ENCODE data around the gene FERD3L. TPM values are rescaled to one million over a fixed set of nuclear protein-coding genes. Genes with fewer than 3 reads are reported as not detected.

The FERD3L gene
- polyA plus RNA-seq, 2 donors, result not detected

GRCh38 chr7:19110776-19111175, 34.4 kb downstream of the FERD3L start:
- no peak overlapping the region for H3K4me3 ChIP-seq (ENCODE audit: low read depth in 1 of 2, low read length in 2 of 2)
- peaks cover 3 to 8% of the 10 kb centered on the region in 2 donors for H3K4me1 ChIP-seq (ENCODE audit: control insufficient read depth in 2 of 2, insufficient read depth in 2 of 2, low read length in 1 of 2)
- 12 to 29% methylated on average over 6 of the region's 6 CpGs for WGBS, 2 donors
- peaks cover 3 to 30% of the 10 kb centered on the region in 2 donors for H3K27me3 ChIP-seq (ENCODE audit: control insufficient read depth in 1 of 2, insufficient read depth in 2 of 2, low read length in 2 of 2)
- no peaks in the 10 kb centered on the region for H3K9me3 ChIP-seq (ENCODE audit: control insufficient read depth in 2 of 2, insufficient read depth in 1 of 2, low read depth in 1 of 2, low read length in 1 of 2)
- peak overlapping the region in 1 of 2 donors; percentile 62 for H3K27ac ChIP-seq (ENCODE audit: low read depth in 2 of 2, low read length in 1 of 2)
- no peaks in the 10 kb centered on the region for H3K36me3 ChIP-seq (ENCODE audit: control insufficient read depth in 2 of 2, insufficient read depth in 2 of 2, low read length in 1 of 2)

DNA sequence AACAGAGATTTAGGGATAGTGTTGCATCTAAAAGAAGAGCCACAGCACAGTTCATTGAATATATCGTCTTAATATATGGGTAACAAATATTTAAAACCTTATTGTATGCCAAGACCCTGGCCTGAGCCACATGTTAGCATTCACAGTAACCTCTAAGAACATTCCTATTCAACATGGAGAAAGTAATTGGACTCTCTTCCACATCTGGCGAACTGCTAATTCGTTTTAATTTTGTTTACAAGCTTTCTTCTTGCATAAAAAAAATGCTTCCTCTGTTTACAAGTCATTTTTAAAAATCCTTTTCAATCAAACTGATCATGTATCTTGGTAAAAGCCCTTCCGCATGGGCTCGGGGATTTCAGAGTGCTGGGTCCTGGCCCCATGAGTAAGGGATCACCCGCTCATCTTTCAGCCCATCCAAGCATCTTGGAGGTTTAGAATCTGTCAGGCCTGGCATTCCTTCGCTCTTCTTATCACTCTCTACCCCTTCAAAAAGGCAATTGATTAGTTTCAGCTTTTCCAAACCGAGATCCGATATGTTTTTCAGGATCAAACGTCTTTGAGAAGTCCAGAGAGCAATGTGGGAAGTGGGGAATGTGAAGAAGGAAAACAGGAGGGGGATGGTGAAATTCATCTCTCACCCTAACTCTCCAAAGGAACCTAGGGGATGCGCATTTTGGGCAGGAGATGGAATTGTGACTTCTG, 35.0 kb downstream of the FERD3L start:
- 22 to 36% methylated on average over 11 of the region's 11 CpGs for WGBS, 2 donors
- Histone ChIP-seq H3K27me3 (ENCODE audit: control insufficient read depth in 1 of 2, insufficient read depth in 2 of 2, low read length in 2 of 2) (peaks cover 3 to 31% of the 10 kb centered on the region in 2 donors), H3K27ac (ENCODE audit: low read depth in 2 of 2, low read length in 1 of 2) (peak overlapping the region in 1 of 2 donors; percentile 22)

DNA sequence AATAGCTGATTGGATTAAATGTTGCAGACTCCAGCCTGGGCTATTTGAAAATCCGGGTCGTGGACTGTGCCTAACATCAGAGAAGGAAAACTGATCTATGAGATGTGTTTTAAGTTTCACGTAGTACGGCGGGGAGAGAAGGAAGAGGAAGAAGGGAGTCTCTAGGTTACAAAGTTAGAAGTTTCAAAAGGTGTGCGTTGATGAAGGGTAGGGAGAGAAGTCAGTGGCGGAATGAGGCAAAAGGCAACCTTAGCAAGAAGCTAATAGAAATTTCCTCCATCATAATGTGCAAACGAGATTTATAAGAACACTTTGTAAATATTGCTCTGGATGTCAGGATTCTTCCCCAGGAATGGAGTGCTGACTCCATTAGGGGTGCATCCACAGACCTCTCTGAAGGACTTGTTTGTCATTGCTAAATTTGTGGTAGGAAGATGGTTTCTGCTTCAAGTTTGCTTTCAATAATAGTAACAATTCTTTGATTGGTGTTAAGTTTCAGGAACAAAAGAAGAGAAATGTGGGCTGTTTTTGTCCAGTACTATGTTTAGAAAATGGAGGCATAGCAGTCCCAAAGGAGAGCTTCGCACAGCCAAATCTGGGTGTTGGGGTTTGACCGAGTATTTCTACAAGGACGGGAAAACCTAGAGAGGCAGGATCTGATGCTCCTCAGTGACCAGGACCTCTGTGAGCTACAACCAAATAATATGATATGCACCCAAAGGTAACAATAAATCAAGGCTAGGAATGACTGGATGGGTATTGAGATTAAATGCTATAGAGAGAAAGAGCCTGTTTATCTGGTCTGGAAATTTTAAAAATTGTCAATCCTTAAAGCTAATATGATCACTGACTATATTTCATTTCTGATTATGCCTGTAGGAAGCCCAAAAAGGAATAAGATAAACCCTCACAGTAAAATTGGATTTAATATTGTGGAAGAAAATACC, 35.9 kb downstream of the FERD3L start:
- no peak overlapping the region for H3K4me3 ChIP-seq (ENCODE audit: low read depth in 1 of 2, low read length in 2 of 2)
- WGBS, 2 donors, result 29 to 38% methylated on average over 11 of the region's 11 CpGs

More for the DNA sequence above, 35.0 kb downstream of the FERD3L start:
- Histone ChIP-seq H3K4me1 (ENCODE audit: control insufficient read depth in 2 of 2, insufficient read depth in 2 of 2, low read length in 1 of 2) (peaks cover 3 to 8% of the 10 kb centered on the region in 2 donors), H3K9me3 (ENCODE audit: control insufficient read depth in 2 of 2, insufficient read depth in 1 of 2, low read depth in 1 of 2, low read length in 1 of 2) (no peaks in the 10 kb centered on the region), H3K36me3 (ENCODE audit: control insufficient read depth in 2 of 2, insufficient read depth in 2 of 2, low read length in 1 of 2) (no peaks in the 10 kb centered on the region), H3K4me3 (ENCODE audit: low read depth in 1 of 2, low read length in 2 of 2) (no peak overlapping the region)

GRCh38 chr7:19107356-19108146, 37.7 kb downstream of the FERD3L start:
- H3K4me3 ChIP-seq (ENCODE audit: low read depth in 1 of 2, low read length in 2 of 2), result peak overlapping the region; percentile 12 to 44
- H3K27ac ChIP-seq (ENCODE audit: low read depth in 2 of 2, low read length in 1 of 2), result peak overlapping the region; percentile 50 to 83
- H3K4me1 ChIP-seq (ENCODE audit: control insufficient read depth in 2 of 2, insufficient read depth in 2 of 2, low read length in 1 of 2), result peaks cover 3 to 8% of the 10 kb centered on the region in 2 donors
- H3K36me3 ChIP-seq (ENCODE audit: control insufficient read depth in 2 of 2, insufficient read depth in 2 of 2, low read length in 1 of 2), result no peaks in the 10 kb centered on the region
- H3K9me3 ChIP-seq (ENCODE audit: control insufficient read depth in 2 of 2, insufficient read depth in 1 of 2, low read depth in 1 of 2, low read length in 1 of 2), result no peaks in the 10 kb centered on the region
- H3K27me3 ChIP-seq (ENCODE audit: control insufficient read depth in 1 of 2, insufficient read depth in 2 of 2, low read length in 2 of 2), result peaks cover 3 to 31% of the 10 kb centered on the region in 2 donors
- WGBS, 2 donors, result 3 to 4% methylated on average over 48 of the region's 48 CpGs

More for the DNA sequence above, 35.9 kb downstream of the FERD3L start:
- H3K4me1 ChIP-seq (ENCODE audit: control insufficient read depth in 2 of 2, insufficient read depth in 2 of 2, low read length in 1 of 2), result peaks cover 3 to 8% of the 10 kb centered on the region in 2 donors
- no peaks in the 10 kb centered on the region for H3K36me3 ChIP-seq (ENCODE audit: control insufficient read depth in 2 of 2, insufficient read depth in 2 of 2, low read length in 1 of 2)
- no peaks in the 10 kb centered on the region for H3K9me3 ChIP-seq (ENCODE audit: control insufficient read depth in 2 of 2, insufficient read depth in 1 of 2, low read depth in 1 of 2, low read length in 1 of 2)
- H3K27me3 ChIP-seq (ENCODE audit: control insufficient read depth in 1 of 2, insufficient read depth in 2 of 2, low read length in 2 of 2), result peaks cover 3 to 31% of the 10 kb centered on the region in 2 donors
- H3K27ac ChIP-seq (ENCODE audit: low read depth in 2 of 2, low read length in 1 of 2), result no peak overlapping the region

- WGBS, 2 donors, result 2 to 5% methylated on average over 6 of the region's 6 CpGs
- Histone ChIP-seq H3K36me3 (ENCODE audit: control insufficient read depth in 2 of 2, insufficient read depth in 2 of 2, low read length in 1 of 2) (no peaks in the 10 kb centered on the region), H3K4me1 (ENCODE audit: control insufficient read depth in 2 of 2, insufficient read depth in 2 of 2, low read length in 1 of 2) (peaks cover 3 to 8% of the 10 kb centered on the region in 2 donors), H3K9me3 (ENCODE audit: control insufficient read depth in 2 of 2, insufficient read depth in 1 of 2, low read depth in 1 of 2, low read length in 1 of 2) (no peaks in the 10 kb centered on the region), H3K4me3 (ENCODE audit: low read depth in 1 of 2, low read length in 2 of 2) (peak overlapping the region in 1 of 2 donors; percentile 44), H3K27me3 (ENCODE audit: control insufficient read depth in 1 of 2, insufficient read depth in 2 of 2, low read length in 2 of 2) (peaks cover 3 to 27% of the 10 kb centered on the region in 2 donors), H3K27ac (ENCODE audit: low read depth in 2 of 2, low read length in 1 of 2) (peak overlapping the region; percentile 50 to 83)
Measured at GRCh38 chr7:19107081-19107355, 38.2 kb downstream of the FERD3L start.

- Histone ChIP-seq H3K4me1 (ENCODE audit: control insufficient read depth in 2 of 2, insufficient read depth in 2 of 2, low read length in 1 of 2) (peaks cover 3 to 8% of the 10 kb centered on the region in 2 donors), H3K36me3 (ENCODE audit: control insufficient read depth in 2 of 2, insufficient read depth in 2 of 2, low read length in 1 of 2) (no peaks in the 10 kb centered on the region), H3K27me3 (ENCODE audit: control insufficient read depth in 1 of 2, insufficient read depth in 2 of 2, low read length in 2 of 2) (peaks cover 3 to 27% of the 10 kb centered on the region in 2 donors), H3K4me3 (ENCODE audit: low read depth in 1 of 2, low read length in 2 of 2) (peak overlapping the region; percentile 9 to 44), H3K27ac (ENCODE audit: low read depth in 2 of 2, low read length in 1 of 2) (peak overlapping the region; percentile 50 to 57), H3K9me3 (ENCODE audit: control insufficient read depth in 2 of 2, insufficient read depth in 1 of 2, low read depth in 1 of 2, low read length in 1 of 2) (no peaks in the 10 kb centered on the region)
- WGBS, 2 donors, result 6 to 7% methylated on average over 49 of the region's 49 CpGs
Measured at GRCh38 chr7:19106241-19107080, 38.8 kb downstream of the FERD3L start.

DNA sequence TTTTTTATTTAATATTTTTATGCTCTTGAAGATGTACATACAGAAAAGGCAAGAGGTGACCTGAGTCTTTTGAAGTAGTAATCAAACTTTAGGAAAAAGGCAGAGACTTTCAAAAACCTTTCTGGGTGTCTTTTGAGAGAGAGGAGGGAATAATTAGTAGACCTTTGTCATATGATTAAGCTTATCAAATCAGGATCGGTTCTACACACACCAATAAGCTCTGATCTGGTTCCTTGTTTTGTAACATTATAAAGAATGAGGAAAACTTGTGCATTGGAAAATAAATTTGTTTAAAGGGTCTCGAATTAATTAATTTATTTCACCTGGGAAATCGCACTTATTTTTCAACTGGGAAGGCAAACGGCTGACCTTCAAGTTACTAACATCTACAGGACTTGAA, 39.7 kb downstream of the FERD3L start:
- Histone ChIP-seq H3K4me1 (ENCODE audit: control insufficient read depth in 2 of 2, insufficient read depth in 2 of 2, low read length in 1 of 2) (peaks cover 3 to 8% of the 10 kb centered on the region in 2 donors), H3K27me3 (ENCODE audit: control insufficient read depth in 1 of 2, insufficient read depth in 2 of 2, low read length in 2 of 2) (peaks cover 3 to 27% of the 10 kb centered on the region in 2 donors), H3K4me3 (ENCODE audit: low read depth in 1 of 2, low read length in 2 of 2) (peak overlapping the region in 1 of 2 donors; percentile 44), H3K36me3 (ENCODE audit: control insufficient read depth in 2 of 2, insufficient read depth in 2 of 2, low read length in 1 of 2) (no peaks in the 10 kb centered on the region), H3K27ac (ENCODE audit: low read depth in 2 of 2, low read length in 1 of 2) (no peak overlapping the region), H3K9me3 (ENCODE audit: control insufficient read depth in 2 of 2, insufficient read depth in 1 of 2, low read depth in 1 of 2, low read length in 1 of 2) (no peaks in the 10 kb centered on the region)
- whole genome bisulfite sequencing, 2 donors, result 20 to 38% methylated on average over 4 of the region's 4 CpGs

DNA sequence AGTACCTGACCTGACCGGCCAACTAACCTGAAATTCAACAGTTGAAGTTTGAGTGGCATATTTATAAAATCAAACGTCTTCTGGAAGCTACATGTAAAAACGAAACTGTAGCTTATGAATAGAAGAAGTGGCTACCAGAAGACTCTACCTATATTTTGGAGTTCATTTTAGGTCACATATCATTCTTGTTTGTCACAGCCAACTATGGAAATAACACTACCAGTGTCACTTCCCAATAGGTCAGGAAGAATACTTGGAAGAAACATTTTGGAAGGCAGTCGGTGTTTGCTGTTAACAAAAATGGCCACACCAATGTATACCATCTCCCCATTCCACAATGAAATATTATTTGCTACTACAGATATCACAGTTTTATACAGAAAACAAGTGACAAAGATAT, 40.4 kb downstream of the FERD3L start:
- 62% methylated on average over 4 of the region's 4 CpGs for WGBS, 2 donors
- no peaks in the 10 kb centered on the region for H3K9me3 ChIP-seq (ENCODE audit: control insufficient read depth in 2 of 2, insufficient read depth in 1 of 2, low read depth in 1 of 2, low read length in 1 of 2)
- peaks cover 3 to 27% of the 10 kb centered on the region in 2 donors for H3K27me3 ChIP-seq (ENCODE audit: control insufficient read depth in 1 of 2, insufficient read depth in 2 of 2, low read length in 2 of 2)
- no peak overlapping the region for H3K27ac ChIP-seq (ENCODE audit: low read depth in 2 of 2, low read length in 1 of 2)
- H3K4me1 ChIP-seq (ENCODE audit: control insufficient read depth in 2 of 2, insufficient read depth in 2 of 2, low read length in 1 of 2), result peaks cover 3 to 8% of the 10 kb centered on the region in 2 donors
- no peak overlapping the region for H3K4me3 ChIP-seq (ENCODE audit: low read depth in 1 of 2, low read length in 2 of 2)
- no peaks in the 10 kb centered on the region for H3K36me3 ChIP-seq (ENCODE audit: control insufficient read depth in 2 of 2, insufficient read depth in 2 of 2, low read length in 1 of 2)
